Measurements from ENCODE around the gene TNNI3K. TPM values are rescaled to one million over a fixed set of nuclear protein-coding genes. Genes with fewer than 3 reads are reported as not detected.

Gene TNNI3K
- total RNA-seq, 1 experiment from 2014 or later, result not detected

DNA sequence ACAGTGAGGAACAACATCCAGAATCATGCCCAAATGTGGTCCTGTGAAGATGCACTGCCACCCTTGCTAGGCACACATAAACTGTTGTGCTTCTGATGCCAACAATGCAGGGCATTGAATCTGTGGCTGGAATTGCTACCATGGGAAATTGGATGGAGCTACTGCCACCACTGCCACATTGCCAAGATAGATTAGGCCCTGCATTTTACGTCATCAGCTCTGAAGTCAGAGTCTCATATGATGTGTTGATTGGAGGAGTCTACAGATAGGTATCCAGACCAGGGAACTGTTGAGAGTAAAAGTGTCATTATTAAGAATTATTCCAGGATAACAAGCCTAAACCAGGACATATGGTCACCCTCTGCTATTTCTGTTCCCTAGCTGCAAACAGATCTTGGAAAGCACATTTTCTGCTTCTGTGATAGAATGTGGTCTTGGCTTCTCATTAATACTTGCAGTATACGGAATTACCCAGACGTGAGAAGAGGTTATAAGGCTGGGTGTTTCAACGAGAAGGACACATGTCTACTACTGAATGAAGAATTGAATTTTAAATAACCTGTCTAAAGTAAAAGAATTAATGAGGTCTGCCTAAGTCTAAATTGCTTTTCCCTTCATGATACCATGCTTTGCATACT lies 106.6 kb downstream of the TNNI3K start:
- Histone ChIP-seq H3K79me2 (ENCODE audit: insufficient read depth, low read length) (no peaks in the 10 kb centered on the region), H3K23ac (ENCODE audit: insufficient read length, low read depth, low read length) (no peak overlapping the region), H4K8ac (replicated peaks; ENCODE audit: insufficient read length, low read depth, low read length) (no peak overlapping the region), H3K4me2 (ENCODE audit: insufficient read depth, insufficient read length, low read length) (no peak overlapping the region), H3K4me1 (ENCODE audit: insufficient read depth, low read length) (no peaks in the 10 kb centered on the region), H3K9ac (ENCODE audit: extremely low read depth, insufficient read length, low read length) (no peak overlapping the region), H4K5ac (ENCODE audit: insufficient read length, low read depth, low read length) (no peak overlapping the region), H2AFZ (ENCODE audit: low read length) (no peak overlapping the region), H2BK5ac (ENCODE audit: insufficient read length, low read length) (no peak overlapping the region), H2BK20ac (ENCODE audit: low read depth, low read length, poor library complexity, severe bottlenecking) (no peak overlapping the region), H3K9me3 (ENCODE audit: control insufficient read depth, low read depth, low read length) (no peaks in the 10 kb centered on the region), H3K14ac (ENCODE audit: insufficient read depth, low read length) (no peak overlapping the region), H3K79me1 (ENCODE audit: insufficient read depth, low read depth, low read length, poor library complexity, severe bottlenecking) (no peaks in the 10 kb centered on the region), H3K27me3 (ENCODE audit: insufficient read depth, low read length) (no peaks in the 10 kb centered on the region), H2BK120ac (ENCODE audit: low read depth, low read length, poor library complexity, severe bottlenecking) (no peak overlapping the region), H2BK15ac (ENCODE audit: low read depth, low read length) (no peak overlapping the region), H2AK5ac (ENCODE audit: insufficient read length, low read length) (no peak overlapping the region), H3K56ac (ENCODE audit: insufficient read length, low read depth, low read length) (no peak overlapping the region), H3T11ph (ENCODE audit: low read length) (no peak overlapping the region), H4K91ac (ENCODE audit: insufficient read length, low read depth, low read length) (no peak overlapping the region), H3K27ac (ENCODE audit: insufficient read length, low read depth, low read length) (no peak overlapping the region), H3K18ac (ENCODE audit: insufficient read length, low read depth, low read length) (no peak overlapping the region), H3K23me2 (ENCODE audit: insufficient read length, low read depth, low read length, poor library complexity, severe bottlenecking) (no peaks in the 10 kb centered on the region), H4K20me1 (ENCODE audit: control insufficient read depth, insufficient read depth, insufficient read length) (no peaks in the 10 kb centered on the region), H3K4ac (ENCODE audit: low read depth, low read length) (no peak overlapping the region), H2BK12ac (ENCODE audit: insufficient read length, low read depth, low read length) (no peak overlapping the region)
- no peak for DNase-seq
- Mint-ChIP-seq H3K27me3 (ENCODE audit: low read depth) (no peaks in the 10 kb centered on the region), H3K27ac (no peak overlapping the region; a peak in 1 of 7 replicates), H3K4me3 (no peak overlapping the region), H3K9me3 (no peaks in the 10 kb centered on the region), H3K36me3 (ENCODE audit: insufficient read depth in 1 of 3, low read depth in 3 of 3) (no peaks in the 10 kb centered on the region), H3K4me1 (no peaks in the 10 kb centered on the region)
- TF ChIP-seq, protein P1, sequence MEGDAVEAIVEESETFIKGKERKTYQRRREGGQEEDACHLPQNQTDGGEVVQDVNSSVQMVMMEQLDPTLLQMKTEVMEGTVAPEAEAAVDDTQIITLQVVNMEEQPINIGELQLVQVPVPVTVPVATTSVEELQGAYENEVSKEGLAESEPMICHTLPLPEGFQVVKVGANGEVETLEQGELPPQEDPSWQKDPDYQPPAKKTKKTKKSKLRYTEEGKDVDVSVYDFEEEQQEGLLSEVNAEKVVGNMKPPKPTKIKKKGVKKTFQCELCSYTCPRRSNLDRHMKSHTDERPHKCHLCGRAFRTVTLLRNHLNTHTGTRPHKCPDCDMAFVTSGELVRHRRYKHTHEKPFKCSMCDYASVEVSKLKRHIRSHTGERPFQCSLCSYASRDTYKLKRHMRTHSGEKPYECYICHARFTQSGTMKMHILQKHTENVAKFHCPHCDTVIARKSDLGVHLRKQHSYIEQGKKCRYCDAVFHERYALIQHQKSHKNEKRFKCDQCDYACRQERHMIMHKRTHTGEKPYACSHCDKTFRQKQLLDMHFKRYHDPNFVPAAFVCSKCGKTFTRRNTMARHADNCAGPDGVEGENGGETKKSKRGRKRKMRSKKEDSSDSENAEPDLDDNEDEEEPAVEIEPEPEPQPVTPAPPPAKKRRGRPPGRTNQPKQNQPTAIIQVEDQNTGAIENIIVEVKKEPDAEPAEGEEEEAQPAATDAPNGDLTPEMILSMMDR (conservative IDR thresholded peaks at IDR 0.05), result no peak
- WGBS (ENCODE audit: extremely low coverage, insufficient read length, low lambda C conversion rate), result no CpG with 5 or more reads among the region's 4 CpGs
